Measurements from ENCODE around the gene POLD1. TPM values are rescaled to one million over a fixed set of nuclear protein-coding genes. Genes with fewer than 3 reads are reported as not detected.
"Not testable (repeated sequence)": the region's sequence is repeated elsewhere in the genome, so short reads cannot be mapped to it uniquely, and the experiment has no call there.

POLD1 gene
- total RNA-seq, 1 donor from 2014 or later: 22.9 TPM

DNA sequence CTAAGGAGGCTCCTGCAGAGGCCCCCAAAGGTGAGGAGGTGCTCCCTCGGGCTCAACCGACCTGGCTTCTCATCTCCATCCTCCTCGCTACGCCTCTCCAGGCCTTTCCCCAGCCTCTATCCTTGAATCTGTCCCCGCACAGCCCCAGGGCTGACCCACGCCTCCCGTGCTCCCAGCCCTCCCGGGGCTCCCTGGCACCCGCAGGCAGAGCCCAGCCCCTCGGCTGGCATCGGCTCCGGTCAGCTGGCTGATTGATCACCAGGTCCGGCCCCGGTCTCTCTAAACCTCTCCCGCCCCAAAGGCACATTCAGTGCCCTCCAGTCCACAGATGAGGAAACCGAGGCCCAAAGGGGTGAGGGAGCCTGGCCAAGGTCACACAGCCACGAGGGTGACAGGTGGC, 51.1 kb downstream of the POLD1 start:
- Histone ChIP-seq H3K27ac (no peak overlapping the region), H3K9me3 (no peaks in the 10 kb centered on the region), H3K36me3 (no peaks in the 10 kb centered on the region), H3K27me3 (peaks cover 20% of the 10 kb centered on the region), H3K4me1 (peaks cover 10% of the 10 kb centered on the region in 2 donors), H3K4me3 (no peak overlapping the region)
- TF ChIP-seq, protein P1, sequence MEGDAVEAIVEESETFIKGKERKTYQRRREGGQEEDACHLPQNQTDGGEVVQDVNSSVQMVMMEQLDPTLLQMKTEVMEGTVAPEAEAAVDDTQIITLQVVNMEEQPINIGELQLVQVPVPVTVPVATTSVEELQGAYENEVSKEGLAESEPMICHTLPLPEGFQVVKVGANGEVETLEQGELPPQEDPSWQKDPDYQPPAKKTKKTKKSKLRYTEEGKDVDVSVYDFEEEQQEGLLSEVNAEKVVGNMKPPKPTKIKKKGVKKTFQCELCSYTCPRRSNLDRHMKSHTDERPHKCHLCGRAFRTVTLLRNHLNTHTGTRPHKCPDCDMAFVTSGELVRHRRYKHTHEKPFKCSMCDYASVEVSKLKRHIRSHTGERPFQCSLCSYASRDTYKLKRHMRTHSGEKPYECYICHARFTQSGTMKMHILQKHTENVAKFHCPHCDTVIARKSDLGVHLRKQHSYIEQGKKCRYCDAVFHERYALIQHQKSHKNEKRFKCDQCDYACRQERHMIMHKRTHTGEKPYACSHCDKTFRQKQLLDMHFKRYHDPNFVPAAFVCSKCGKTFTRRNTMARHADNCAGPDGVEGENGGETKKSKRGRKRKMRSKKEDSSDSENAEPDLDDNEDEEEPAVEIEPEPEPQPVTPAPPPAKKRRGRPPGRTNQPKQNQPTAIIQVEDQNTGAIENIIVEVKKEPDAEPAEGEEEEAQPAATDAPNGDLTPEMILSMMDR (IDR thresholded peaks at IDR 0.05): no peak
- intact Hi-C loops (cut with DNase I): no loop called here
- no peak for DNase-seq (ENCODE audit: low spot score in 2 of 2)

DNA sequence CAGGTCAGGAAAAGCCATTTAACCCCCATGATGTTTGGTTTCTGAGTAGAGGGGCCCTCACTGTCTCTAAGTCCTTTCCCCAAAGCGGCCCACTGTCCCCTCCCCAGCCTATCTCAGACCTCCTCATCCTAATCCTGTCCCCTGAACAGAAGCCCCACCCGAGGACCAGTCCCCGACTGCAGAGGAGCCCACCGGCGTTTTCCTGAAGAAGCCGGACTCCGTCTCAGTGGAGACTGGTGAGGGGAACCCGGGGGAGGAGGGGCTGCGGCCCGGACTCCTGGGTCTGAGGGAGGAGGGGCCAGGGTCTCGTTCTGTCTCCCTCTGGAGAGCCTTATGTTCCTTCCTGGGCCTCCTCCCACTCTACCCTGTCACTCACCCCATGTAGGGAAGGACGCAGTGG, 51.5 kb downstream of the POLD1 start:
- H3K27me3 ChIP-seq: peaks cover 19% of the 10 kb centered on the region
- TF ChIP-seq, protein P1 (IDR thresholded peaks at IDR 0.05): no peak
- H3K9me3 ChIP-seq: no peaks in the 10 kb centered on the region
- H3K36me3 ChIP-seq: no peaks in the 10 kb centered on the region
- H3K4me1 ChIP-seq: peaks cover 10% of the 10 kb centered on the region in 2 donors
- intact Hi-C loops (cut with DNase I): no loop called here
- no peak overlapping the region for H3K27ac ChIP-seq
- no peak for DNase-seq (ENCODE audit: low spot score in 2 of 2)
- no peak overlapping the region for H3K4me3 ChIP-seq

DNA sequence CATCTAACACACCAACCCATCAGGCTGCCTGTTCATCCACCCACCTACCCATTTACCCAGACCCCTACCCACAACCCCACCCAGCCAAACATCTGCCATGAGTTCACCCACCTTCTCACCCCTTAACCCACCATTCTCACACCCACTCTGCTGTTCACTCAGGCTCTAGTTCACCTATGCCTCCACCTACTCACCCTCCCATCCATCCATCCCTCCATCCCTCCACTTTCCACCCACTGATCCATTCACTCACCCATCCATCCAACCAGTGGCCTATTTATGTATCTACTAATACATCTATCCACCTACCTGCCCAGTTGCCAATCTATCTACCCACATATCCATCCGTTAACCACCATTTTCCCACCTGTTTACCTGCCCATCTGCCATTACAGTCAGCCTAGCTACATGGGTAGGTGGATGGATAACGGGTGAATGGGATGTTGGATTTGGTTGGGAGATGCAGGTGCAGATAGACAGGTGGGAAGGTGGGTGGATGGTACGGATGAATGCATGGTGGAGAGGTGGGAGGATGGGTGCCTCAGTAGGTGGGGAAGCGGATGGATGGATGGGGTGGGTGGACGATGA, 53.8 kb downstream of the POLD1 start:
- DNase-seq (ENCODE audit: low spot score in 2 of 2): no peak
- TF ChIP-seq, protein P1 (IDR thresholded peaks at IDR 0.05): no peak
- H3K9me3 ChIP-seq: no peaks in the 10 kb centered on the region
- no peak overlapping the region for H3K27ac ChIP-seq
- intact Hi-C loops (cut with DNase I): no loop called here
- no peak overlapping the region for H3K4me3 ChIP-seq
- H3K4me1 ChIP-seq: no peaks in the 10 kb centered on the region
- peaks cover 6% of the 10 kb centered on the region for H3K27me3 ChIP-seq
- no peaks in the 10 kb centered on the region for H3K36me3 ChIP-seq

DNA sequence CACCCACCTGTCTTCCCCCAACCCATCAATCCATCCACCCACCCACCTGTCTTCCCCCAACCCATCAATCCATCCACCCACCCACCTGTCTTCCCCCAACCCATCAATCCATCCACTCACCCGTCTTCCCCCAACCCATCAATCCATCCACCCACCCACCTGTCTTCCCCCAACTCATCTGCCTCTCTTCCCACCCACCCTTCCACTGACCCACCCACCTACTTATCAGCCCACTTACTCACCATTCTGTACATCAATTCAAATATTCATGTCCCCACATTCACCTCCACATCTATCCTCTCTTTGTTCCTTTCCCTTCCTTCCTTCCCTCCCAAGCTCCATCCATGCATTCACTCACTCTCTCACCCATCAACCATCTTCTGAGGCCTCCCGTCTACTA, 55.0 kb downstream of the POLD1 start:
- H3K4me3 ChIP-seq; DNase-seq (ENCODE audit: low spot score in 2 of 2); intact Hi-C loops (cut with DNase I); H3K36me3 ChIP-seq; H3K27me3 ChIP-seq; H3K4me1 ChIP-seq; H3K9me3 ChIP-seq; H3K27ac ChIP-seq: not testable (repeated sequence)

DNA sequence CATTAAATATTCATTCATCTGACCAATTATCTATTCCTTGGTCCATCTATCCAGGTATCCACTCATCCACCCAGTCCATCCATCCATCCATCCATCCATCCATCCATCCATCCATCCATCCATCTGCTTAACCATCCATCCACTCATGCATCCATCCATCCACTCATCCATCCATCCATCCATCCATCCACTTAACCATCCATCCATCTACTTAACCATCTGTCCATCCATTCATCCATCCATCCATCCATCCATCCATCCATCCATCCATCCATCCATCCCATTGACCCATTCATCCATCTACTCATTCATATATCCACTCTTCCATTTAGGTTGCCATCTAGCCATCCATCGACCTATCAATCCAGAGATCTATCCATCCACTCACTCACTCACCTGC, 59.9 kb downstream of the POLD1 start:
- Histone ChIP-seq H3K36me3 (no peaks in the 10 kb centered on the region), H3K4me3 (no peak overlapping the region), H3K27me3 (no peaks in the 10 kb centered on the region), H3K27ac (no peak overlapping the region), H3K4me1 (no peaks in the 10 kb centered on the region), H3K9me3 (peaks cover 0 to 5% of the 10 kb centered on the region in 2 donors)
- intact Hi-C loops (cut with DNase I): no loop called here
- TF ChIP-seq, protein P1 (IDR thresholded peaks at IDR 0.05): no peak
- DNase-seq (ENCODE audit: low spot score in 2 of 2): no peak

DNA sequence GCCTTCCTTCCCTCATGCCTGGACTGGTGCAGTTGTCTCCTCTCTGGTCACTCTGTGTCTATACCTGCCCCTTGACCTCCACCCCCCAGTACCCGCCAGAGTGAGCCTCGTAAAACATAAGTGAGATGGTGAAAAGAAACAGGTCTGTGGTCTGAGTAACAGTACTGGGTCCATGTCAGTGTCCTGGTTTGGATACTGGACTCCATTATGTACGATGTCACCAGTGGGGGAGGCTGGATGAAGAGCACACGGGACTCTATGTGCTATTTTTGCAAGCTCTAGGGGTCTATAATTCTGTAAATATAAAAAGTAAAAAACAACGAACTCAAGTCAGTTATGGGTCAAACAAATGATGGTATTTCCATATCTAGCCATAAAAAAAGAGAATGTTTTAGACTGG, 62.9 kb downstream of the POLD1 start:
- TF ChIP-seq, protein P1 (IDR thresholded peaks at IDR 0.05): no peak
- H3K4me3 ChIP-seq: no peak overlapping the region
- H3K27me3 ChIP-seq: no peaks in the 10 kb centered on the region
- H3K36me3 ChIP-seq: no peaks in the 10 kb centered on the region
- peaks cover 0 to 5% of the 10 kb centered on the region in 2 donors for H3K9me3 ChIP-seq
- DNase-seq (ENCODE audit: low spot score in 2 of 2): no peak
- no peaks in the 10 kb centered on the region for H3K4me1 ChIP-seq
- intact Hi-C loops (cut with DNase I): no loop called here
- H3K27ac ChIP-seq: no peak overlapping the region
